Measurements from ENCODE around the gene GBX1. TPM values are rescaled to one million over a fixed set of nuclear protein-coding genes. Genes with fewer than 3 reads are reported as not detected.

GBX1 gene
- total RNA-seq, 1 donor from 2014 or later: 0.41 TPM

DNA sequence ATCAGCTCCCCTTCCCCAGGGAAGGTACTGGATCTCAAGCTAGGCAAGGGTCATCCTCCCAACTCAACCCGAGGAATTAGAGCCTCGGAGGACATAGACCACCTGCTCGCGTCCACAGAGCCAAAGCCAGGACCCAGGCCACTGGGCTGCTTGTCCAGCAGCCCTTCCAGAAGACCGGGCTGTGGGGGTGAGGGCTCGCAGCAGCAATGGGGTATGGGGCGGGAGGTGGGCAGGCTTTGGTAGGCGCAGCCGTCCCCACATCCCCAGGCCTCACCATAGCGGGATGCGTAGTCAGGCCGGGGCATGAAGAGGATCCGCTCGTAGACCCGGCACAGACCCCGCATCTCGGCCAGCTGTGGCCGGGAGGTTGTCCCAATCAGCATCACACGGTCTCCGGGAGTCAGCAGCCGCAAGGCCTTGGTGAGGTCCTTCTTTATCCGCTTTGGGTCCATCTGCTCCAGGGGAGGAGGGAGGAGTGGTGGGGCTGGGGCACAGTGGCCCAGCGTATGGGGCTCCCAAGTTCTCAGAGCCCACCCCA is 24.6 kb upstream of the GBX1 start:
- H3K36me3 Mint-ChIP-seq: no peaks in the 10 kb centered on the region
- no peak overlapping the region for H3K27ac Mint-ChIP-seq
- no peak overlapping the region for H3K4me3 Mint-ChIP-seq
- DNase-seq (ENCODE audit: extremely low spot score, unreplicated experiment): no peak
- peaks cover 42% of the 10 kb centered on the region for H3K27me3 Mint-ChIP-seq
- no peaks in the 10 kb centered on the region for H3K4me1 Mint-ChIP-seq (ENCODE audit: unreplicated experiment)
- TF ChIP-seq, protein P1, sequence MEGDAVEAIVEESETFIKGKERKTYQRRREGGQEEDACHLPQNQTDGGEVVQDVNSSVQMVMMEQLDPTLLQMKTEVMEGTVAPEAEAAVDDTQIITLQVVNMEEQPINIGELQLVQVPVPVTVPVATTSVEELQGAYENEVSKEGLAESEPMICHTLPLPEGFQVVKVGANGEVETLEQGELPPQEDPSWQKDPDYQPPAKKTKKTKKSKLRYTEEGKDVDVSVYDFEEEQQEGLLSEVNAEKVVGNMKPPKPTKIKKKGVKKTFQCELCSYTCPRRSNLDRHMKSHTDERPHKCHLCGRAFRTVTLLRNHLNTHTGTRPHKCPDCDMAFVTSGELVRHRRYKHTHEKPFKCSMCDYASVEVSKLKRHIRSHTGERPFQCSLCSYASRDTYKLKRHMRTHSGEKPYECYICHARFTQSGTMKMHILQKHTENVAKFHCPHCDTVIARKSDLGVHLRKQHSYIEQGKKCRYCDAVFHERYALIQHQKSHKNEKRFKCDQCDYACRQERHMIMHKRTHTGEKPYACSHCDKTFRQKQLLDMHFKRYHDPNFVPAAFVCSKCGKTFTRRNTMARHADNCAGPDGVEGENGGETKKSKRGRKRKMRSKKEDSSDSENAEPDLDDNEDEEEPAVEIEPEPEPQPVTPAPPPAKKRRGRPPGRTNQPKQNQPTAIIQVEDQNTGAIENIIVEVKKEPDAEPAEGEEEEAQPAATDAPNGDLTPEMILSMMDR (conservative IDR thresholded peaks at IDR 0.05): no peak
- H3K9me3 Mint-ChIP-seq: no peaks in the 10 kb centered on the region

DNA sequence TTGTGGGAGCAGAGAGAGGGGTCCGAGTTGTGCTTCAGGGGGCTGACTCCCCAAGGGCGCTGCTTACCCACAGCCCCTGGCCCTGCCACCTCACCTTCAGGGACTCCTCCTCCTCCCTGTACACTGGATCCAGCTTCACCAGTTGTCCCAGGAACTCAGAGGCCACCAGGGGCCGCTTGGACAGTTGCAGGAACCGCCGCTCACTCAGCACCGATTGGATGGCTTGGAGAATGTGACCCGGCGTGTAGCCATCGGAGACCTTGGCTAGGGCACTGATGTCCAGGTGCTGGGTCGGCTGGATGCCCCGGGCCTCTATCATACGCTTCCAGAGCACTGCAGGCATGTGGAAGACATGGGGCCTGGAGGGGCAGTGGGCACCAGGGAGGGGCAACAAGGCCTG is 24.1 kb upstream of the GBX1 start:
- Mint-ChIP-seq H3K4me3 (no peak overlapping the region), H3K4me1 (ENCODE audit: unreplicated experiment) (no peaks in the 10 kb centered on the region), H3K9me3 (no peaks in the 10 kb centered on the region), H3K36me3 (no peaks in the 10 kb centered on the region), H3K27ac (no peak overlapping the region), H3K27me3 (peaks cover 42% of the 10 kb centered on the region)
- TF ChIP-seq, protein P1 (conservative IDR thresholded peaks at IDR 0.05): no peak
- DNase-seq (ENCODE audit: extremely low spot score, unreplicated experiment): no peak

DNA sequence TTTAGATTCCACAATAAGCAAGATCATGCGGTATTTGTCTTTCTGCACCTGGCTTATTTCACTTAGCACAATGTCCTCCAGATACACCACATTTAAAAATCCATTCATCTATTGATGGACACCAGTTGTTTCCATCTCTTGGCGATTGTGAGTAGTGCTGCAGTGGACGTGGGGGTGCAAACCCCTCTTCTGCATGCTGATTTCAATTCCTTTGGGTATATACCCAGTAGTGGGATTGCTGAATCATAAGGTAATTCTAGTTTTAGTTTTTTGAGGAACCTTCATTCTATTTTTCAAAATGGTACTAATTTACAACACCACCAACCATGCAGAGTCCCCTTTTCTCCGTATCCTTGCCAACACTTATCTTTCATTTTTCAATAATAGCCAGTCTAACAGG is 21.5 kb upstream of the GBX1 start:
- H3K4me1 Mint-ChIP-seq (ENCODE audit: unreplicated experiment): no peaks in the 10 kb centered on the region
- TF ChIP-seq, protein P1 (conservative IDR thresholded peaks at IDR 0.05): no peak
- H3K36me3 Mint-ChIP-seq: no peaks in the 10 kb centered on the region
- peaks cover 29% of the 10 kb centered on the region for H3K27me3 Mint-ChIP-seq
- no peak overlapping the region for H3K4me3 Mint-ChIP-seq
- H3K9me3 Mint-ChIP-seq: no peaks in the 10 kb centered on the region
- no peak for DNase-seq (ENCODE audit: extremely low spot score, unreplicated experiment)
- H3K27ac Mint-ChIP-seq: no peak overlapping the region

DNA sequence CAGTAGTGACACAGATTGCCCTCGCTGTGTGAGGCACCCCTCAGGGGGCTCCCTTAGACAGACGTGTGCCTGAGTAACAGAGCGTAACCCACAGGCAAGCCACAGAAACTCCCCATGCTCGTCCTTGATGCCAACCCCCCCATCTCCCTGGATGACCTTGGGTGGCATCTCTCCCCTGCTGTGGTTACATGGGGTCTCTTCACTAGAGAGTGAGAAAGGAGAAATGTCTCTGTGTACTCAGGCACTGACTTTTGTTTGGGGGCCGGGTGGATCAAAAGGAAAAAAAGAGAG is 20.7 kb upstream of the GBX1 start:
- H3K4me3 Mint-ChIP-seq: no peak overlapping the region
- H3K9me3 Mint-ChIP-seq: no peaks in the 10 kb centered on the region
- peaks cover 26% of the 10 kb centered on the region for H3K27me3 Mint-ChIP-seq
- H3K4me1 Mint-ChIP-seq (ENCODE audit: unreplicated experiment): no peaks in the 10 kb centered on the region
- no peak overlapping the region for H3K27ac Mint-ChIP-seq
- DNase-seq (ENCODE audit: extremely low spot score, unreplicated experiment): no peak
- H3K36me3 Mint-ChIP-seq: no peaks in the 10 kb centered on the region
- TF ChIP-seq, protein P1 (conservative IDR thresholded peaks at IDR 0.05): no peak

DNA sequence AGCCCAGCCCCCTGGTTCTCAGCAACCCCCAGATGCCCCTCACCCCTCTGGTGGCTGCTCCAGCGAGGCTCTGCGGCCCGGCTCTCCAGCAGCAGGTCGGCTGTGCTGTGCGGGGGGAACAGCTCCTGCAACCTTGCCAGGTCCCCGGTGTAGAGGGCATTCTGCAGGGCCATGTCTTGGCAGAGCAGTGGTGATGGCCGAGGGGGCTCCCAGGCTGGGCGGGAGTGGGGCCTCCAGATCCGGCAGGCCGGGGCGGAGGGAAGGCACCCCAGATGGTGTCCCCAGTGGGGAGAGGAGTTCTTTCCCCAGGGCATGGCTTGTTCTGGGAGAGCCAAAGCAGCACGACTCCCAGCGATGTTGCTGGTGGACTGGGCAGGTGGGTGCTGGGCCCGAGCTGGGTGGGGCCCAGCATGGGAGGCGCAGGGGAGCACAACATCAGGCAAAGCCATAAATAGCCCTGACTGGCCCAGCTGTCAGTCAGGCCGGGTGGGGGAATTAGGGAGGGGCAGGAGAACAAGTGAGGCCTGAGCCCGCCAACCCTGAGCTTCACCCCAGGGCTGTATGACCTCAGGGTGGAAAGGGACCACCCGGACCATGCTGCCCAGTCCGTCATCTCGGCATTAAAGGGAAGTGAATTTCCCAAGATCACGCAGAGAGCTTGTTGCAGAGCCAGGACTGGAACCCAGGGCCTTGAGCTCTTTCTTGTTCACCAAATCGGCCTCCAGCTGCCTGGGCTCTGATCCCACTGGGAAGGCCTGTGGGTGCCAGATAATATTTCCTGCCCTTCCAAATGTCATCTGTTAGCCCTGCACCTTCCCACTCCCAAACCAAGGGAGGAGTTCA is 20.1 kb upstream of the GBX1 start:
- Mint-ChIP-seq H3K27me3 (peaks cover 26% of the 10 kb centered on the region), H3K9me3 (no peaks in the 10 kb centered on the region), H3K27ac (no peak overlapping the region), H3K4me3 (no peak overlapping the region), H3K4me1 (ENCODE audit: unreplicated experiment) (no peaks in the 10 kb centered on the region), H3K36me3 (no peaks in the 10 kb centered on the region)
- TF ChIP-seq, protein P1 (conservative IDR thresholded peaks at IDR 0.05): no peak
- no peak for DNase-seq (ENCODE audit: extremely low spot score, unreplicated experiment)

Data from type B pancreatic cell (in vitro differentiated cells).